Activated CD4-positive, alpha-beta T cell treated with anti-CD3 and anti-CD28 coated beads, Interleukin-2, Interleukin-6, amounts not matched to agents 100 ng/mL and 50 ng/mL, durations not matched to agents 16 hours and 8 hours (primary cell): Measurements from ENCODE around the gene BCL2L11.

Experiments used
- DNase-seq: peaks from one replicate; pipeline ENCODE4 v3.0.0-alpha.2; 2020

Gene BCL2L11

DNA sequence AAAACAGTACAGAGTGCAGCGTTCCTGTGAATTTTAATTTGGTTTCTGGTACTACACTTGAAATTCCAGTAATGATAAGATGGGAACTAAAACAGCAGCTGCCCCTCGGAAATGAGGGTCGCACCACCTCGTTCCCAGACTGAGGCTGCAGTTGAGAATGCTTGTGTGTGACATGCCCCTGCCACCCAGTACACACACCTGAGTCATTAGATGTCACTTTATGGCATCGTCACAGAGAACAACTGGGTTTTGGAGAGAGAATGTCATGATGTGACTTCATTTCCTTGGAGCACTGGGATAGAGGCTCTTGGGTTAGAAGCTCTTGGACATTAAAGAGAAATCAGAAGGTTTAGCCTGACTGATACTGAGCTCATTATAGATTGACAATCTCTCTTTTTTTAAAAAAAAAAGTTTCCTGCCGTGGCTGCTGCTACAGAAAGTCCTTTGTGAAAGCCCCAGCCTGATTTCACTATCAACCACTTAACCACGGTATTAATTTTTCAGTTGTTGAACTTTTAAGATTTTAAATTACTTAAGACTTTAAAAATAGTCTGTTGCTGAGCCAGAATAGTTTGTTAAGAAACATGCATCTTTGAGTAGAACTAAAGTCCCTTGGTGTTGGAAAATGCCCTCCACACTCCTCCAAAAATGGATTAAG is 24.5 kb downstream of the BCL2L11 start:
- DNase-seq = no peak

- DNase-seq = no peak
Measured at GRCh38 chr2:111145951-111146350, 25.2 kb downstream of the BCL2L11 start.

GRCh38 chr2:111148225-111148873 is 27.6 kb downstream of the BCL2L11 start:
- no peak for DNase-seq

- DNase-seq = no peak
Measured at GRCh38 chr2:111148925-111149324, 28.2 kb downstream of the BCL2L11 start.

DNA sequence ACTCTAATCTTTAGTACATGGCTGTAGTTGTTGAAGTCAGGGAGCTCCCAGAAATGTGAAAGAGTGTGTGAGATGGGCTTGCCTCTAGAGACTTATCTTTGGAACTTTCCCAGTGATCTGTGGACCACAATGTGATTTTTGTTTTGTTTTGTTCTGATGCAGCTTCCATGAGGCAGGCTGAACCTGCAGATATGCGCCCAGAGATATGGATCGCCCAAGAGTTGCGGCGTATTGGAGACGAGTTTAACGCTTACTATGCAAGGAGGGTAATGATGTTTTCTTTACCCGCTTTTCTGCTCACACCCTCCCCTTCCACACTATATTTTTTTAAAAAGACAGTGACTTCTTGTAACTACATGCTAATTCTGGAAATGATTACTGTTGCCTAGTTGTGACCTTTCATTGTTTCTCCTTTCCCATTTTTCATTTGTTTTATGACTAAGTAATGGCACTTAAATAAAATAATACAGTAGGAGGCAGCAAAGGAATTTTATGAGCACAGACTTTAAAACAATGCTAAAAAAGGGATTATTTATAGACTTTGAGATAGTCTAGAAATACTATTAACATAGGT is 29.3 kb downstream of the BCL2L11 start:
- no peak for DNase-seq

GRCh38 chr2:111154758-111155157 is 34.0 kb downstream of the BCL2L11 start:
- no peak for DNase-seq

DNA sequence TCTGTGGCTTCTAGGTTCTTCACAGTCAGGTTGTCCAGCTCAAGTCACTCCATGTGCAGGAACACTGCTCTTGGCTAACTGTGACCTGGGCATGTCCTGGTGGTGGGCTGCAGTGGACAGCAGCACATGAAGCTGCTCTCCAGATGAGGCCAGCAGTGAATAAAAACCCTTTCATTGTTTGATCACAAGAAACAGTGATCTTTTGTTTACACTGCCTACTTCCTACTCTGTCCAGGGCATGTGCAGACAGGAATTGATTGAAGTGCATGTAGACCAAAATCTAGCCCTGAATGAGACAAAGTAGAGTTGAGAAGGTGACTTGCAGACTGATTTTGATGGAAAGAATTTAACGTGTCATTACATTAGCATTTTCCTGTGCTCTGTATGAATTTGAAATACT is 34.9 kb downstream of the BCL2L11 start:
- DNase-seq = no peak

GRCh38 chr2:111156529-111156928 is 35.8 kb downstream of the BCL2L11 start:
- no peak for DNase-seq

- DNase-seq = no peak
Measured at GRCh38 chr2:111157071-111157661, 36.5 kb downstream of the BCL2L11 start.

DNA sequence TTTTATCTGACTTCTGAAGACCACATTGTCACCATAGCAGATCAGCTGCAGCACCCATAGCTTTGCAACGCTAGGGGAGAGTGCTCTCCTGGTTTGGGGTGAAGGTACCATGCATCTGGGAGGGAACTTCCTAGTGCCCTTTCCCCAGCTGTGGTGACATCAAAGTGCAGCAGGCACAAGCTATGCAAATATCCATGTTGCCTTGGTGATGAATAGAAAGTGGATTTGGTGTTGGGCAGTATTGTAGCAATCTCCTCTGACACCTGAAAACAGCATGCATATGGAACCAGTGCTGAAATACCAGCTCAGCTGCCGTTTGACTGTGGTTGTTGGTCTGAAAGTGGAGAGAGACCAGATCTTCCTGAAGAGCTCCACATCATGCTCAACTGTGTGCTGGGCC is 37.1 kb downstream of the BCL2L11 start:
- no peak for DNase-seq

- DNase-seq = no peak
Measured at GRCh38 chr2:111159641-111160040, 38.9 kb downstream of the BCL2L11 start.

- no peak for DNase-seq
Measured at GRCh38 chr2:111160758-111161157, 40.0 kb downstream of the BCL2L11 start.

- no peak for DNase-seq
Measured at GRCh38 chr2:111161971-111162370, 41.3 kb downstream of the BCL2L11 start.

- peak; percentile 40 for DNase-seq
Measured at GRCh38 chr2:111162718-111163331, 42.1 kb downstream of the BCL2L11 start.

DNA sequence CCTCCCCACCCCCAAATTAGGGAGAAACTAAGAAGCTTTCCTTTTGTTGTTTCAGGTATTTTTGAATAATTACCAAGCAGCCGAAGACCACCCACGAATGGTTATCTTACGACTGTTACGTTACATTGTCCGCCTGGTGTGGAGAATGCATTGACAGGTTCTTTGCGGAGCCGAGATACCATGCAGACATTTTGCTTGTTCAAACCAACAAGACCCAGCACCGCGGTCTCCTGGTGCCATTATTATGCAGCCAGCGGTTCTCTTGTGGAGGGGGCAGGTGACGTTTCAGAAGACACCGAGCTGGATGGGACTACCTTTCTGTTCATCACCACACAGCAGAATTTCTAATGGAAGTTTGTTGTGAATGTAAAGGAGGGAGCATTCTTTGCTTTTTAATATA is 43.4 kb downstream of the BCL2L11 start:
- no peak for DNase-seq

GRCh38 chr2:111165084-111165483 is 44.4 kb downstream of the BCL2L11 start:
- no peak for DNase-seq

GRCh38 chr2:111166115-111166514 is 45.4 kb downstream of the BCL2L11 start:
- DNase-seq = no peak

GRCh38 chr2:111167076-111167862 is 46.6 kb downstream of the BCL2L11 start:
- DNase-seq = no peak

- DNase-seq = no peak
Measured at GRCh38 chr2:111167863-111168162, 47.1 kb downstream of the BCL2L11 start.

- peak; percentile 83 for DNase-seq
Measured at GRCh38 chr2:111168528-111169239, 48.0 kb downstream of the BCL2L11 start.

DNA sequence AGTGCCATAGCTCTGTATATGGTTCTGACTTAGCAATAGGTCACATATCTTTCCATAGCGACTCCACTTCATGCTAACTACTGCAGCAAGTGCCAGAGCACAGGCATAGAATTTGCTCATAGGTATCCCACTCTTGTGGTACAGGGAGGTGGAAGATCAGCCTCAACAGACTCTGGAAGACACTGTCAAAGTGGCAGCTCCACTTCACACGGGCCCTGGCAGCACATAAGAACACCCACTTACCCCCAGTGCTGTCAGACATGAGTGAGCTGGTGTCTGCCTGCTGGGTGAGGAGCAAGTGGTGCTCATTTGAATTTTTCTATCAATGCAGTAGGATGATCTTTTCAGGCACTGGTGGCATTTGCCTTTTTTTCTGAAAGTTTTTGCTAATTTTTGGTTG is 48.6 kb downstream of the BCL2L11 start:
- DNase-seq = no peak

GRCh38 chr2:111169924-111170323 is 49.2 kb downstream of the BCL2L11 start:
- no peak for DNase-seq
